T-cell (primary cell): Measurements from ENCODE around the gene TEX36. TPM values are rescaled to one million over a fixed set of nuclear protein-coding genes. Genes with fewer than 3 reads are reported as not detected.

Experiments used
- ATAC-seq, 4 experiments: fragments of 200-7000 bp in 3 of 4; fragments of 150-1000 bp in 1 of 4; cut with Tn5 transposase; replicated peaks in 1 of 4; 1 replicate in 3 of 4; 2 replicates in 1 of 4; pipeline ENCODE4 v1.10.0; 2021; ENCODE audit warnings: moderate library complexity in 3 of 4, mild to moderate bottlenecking in 2 of 4, moderate number of reproducible peaks in 1 of 4
- CTCF ChIA-PET, 2 donors: fragments of 300-600 bp; sonication (Branson Sonifier 250); formaldehyde crosslinking; loops; one replicate each; lab custom pipeline; 2022; ENCODE audit warnings: antibody characterized with exemption in 2 of 2; lab: Charles Lee
- POLR2A ChIA-PET, 2 donors: fragments of 300-600 bp; sonication (Branson Sonifier 250); formaldehyde crosslinking; loops; one replicate each; lab custom pipeline; 2022; ENCODE audit warnings: antibody characterized with exemption in 2 of 2; lab: Charles Lee
- DNase-seq, 35 experiments: peaks; one replicate each; pipeline versions ENCODE4 v3.0.0 to v3.0.0-alpha.2; 2013 to 2023
- H3K27ac ChIP-seq: one replicate; pipeline ENCODE4 v1.5.1; 2013; ENCODE audit warnings: low read length
- H3K27me3 ChIP-seq, 2 experiments: replicated peaks in 1 of 2; 1 replicate in 1 of 2; 2 replicates in 1 of 2; pipeline versions ENCODE4 v1.6.1 to v1.7.0; 2013; ENCODE audit warnings: low read length in 1 of 2, mixed read lengths in 1 of 2; ENCODE audit not compliant: control insufficient read depth in 2 of 2, insufficient read depth in 2 of 2; ENCODE audit errors: extremely low read depth in 1 of 2
- H3K36me3 ChIP-seq, 2 donors: 1 replicate in 1 of 2; 2 replicates in 1 of 2; pipeline versions ENCODE4 v1.6.1 to v1.7.0; 2013; ENCODE audit warnings: low read length in 1 of 2; ENCODE audit not compliant: control insufficient read depth in 2 of 2, insufficient read depth in 1 of 2; ENCODE audit errors: extremely low read depth in 1 of 2
- H3K4me1 ChIP-seq, 2 experiments: 1 replicate in 1 of 2; 2 replicates in 1 of 2; pipeline versions ENCODE4 v1.6.1 to v1.7.0; 2013; ENCODE audit warnings: low read length in 2 of 2, mixed read lengths in 1 of 2; ENCODE audit not compliant: insufficient read depth in 2 of 2, control insufficient read depth in 1 of 2; ENCODE audit errors: extremely low read depth in 1 of 2
- H3K4me3 ChIP-seq, 2 donors: 1 replicate in 1 of 2; 2 replicates in 1 of 2; pipeline versions ENCODE4 v1.5.1 to v1.7.0; 2013; ENCODE audit warnings: mild to moderate bottlenecking in 2 of 2, low read length in 1 of 2, moderate library complexity in 1 of 2; ENCODE audit not compliant: control insufficient read depth in 1 of 2; ENCODE audit errors: extremely low read depth in 1 of 2
- H3K9me3 ChIP-seq: 2 replicates; pipeline ENCODE4 v1.7.0; 2013
- H3K27ac Mint-ChIP-seq, 2 donors: one replicate each; pipeline ENCODE4 v1.8.0; 2020 to 2021; ENCODE audit warnings: mild to moderate bottlenecking in 2 of 2, mixed read lengths in 2 of 2
- H3K27me3 Mint-ChIP-seq, 2 donors: one replicate each; pipeline ENCODE4 v1.8.0; 2021 to 2022; ENCODE audit warnings: mixed read lengths in 2 of 2
- H3K36me3 Mint-ChIP-seq: one replicate; pipeline ENCODE4 v1.8.0; 2021; ENCODE audit warnings: mixed read lengths
- H3K4me1 Mint-ChIP-seq, 3 donors: one replicate each; pipeline ENCODE4 v1.8.0; 2020 to 2022; ENCODE audit warnings: mixed read lengths in 3 of 3, mild to moderate bottlenecking in 1 of 3
- H3K4me3 Mint-ChIP-seq, 3 donors: one replicate each; pipeline ENCODE4 v1.8.0; 2020 to 2022; ENCODE audit warnings: mild to moderate bottlenecking in 3 of 3, mixed read lengths in 3 of 3, moderate library complexity in 3 of 3
- H3K9me3 Mint-ChIP-seq, 3 donors: one replicate each; pipeline ENCODE4 v1.8.0; 2020 to 2022; ENCODE audit warnings: mixed read lengths in 3 of 3
- WGBS: methylation state at CpG from one replicate; pipeline ENCODE4 v1.1.5; 2013; ENCODE audit warnings: missing lambda C conversion rate; ENCODE audit not compliant: insufficient coverage; 5-methylcytosine and 5-hydroxymethylcytosine counted together
- total RNA-seq, 35 experiments: library from RNA in 6 of 35; stranded (reverse) in 6 of 35; fragments of 120-200 nt in 1 of 35; gene quantifications; one replicate each; pipeline versions ENCODE4 v1.2.1 to v1.2.4 and lab custom pipeline; 2013 to 2026

The TEX36 gene
- total RNA-seq, 5 donors from 2014 or later (not counting 1 experiment from before 2014, with no cell fraction given) = not detected

GRCh38 chr10:125684581-125684980 lies 1.6 kb upstream of the TEX36 start:
- H3K36me3 ChIP-seq = no peaks in the 10 kb centered on the region
- no peak overlapping the region for H3K27ac Mint-ChIP-seq
- no peaks in the 10 kb centered on the region for H3K4me1 Mint-ChIP-seq
- peaks cover 0 to 3% (median 0%) of the 10 kb centered on the region in 3 donors for H3K9me3 Mint-ChIP-seq
- H3K4me3 Mint-ChIP-seq = no peak overlapping the region
- ChIA-PET POLR2A (no interaction called here), CTCF (no interaction called here)
- H3K4me3 ChIP-seq = no peak overlapping the region
- H3K4me1 ChIP-seq = no peaks in the 10 kb centered on the region
- H3K9me3 ChIP-seq = no peaks in the 10 kb centered on the region
- no peak overlapping the region for H3K27ac ChIP-seq
- peaks cover 22 to 26% of the 10 kb centered on the region in 2 donors for H3K27me3 Mint-ChIP-seq
- H3K27me3 ChIP-seq = peaks cover 0 to 24% of the 10 kb centered on the region in 2 experiments
- ATAC-seq (no peak), DNase-seq (no peak)
- WGBS = no CpG with 5 or more reads among the region's 5 CpGs
- no peaks in the 10 kb centered on the region for H3K36me3 Mint-ChIP-seq

DNA sequence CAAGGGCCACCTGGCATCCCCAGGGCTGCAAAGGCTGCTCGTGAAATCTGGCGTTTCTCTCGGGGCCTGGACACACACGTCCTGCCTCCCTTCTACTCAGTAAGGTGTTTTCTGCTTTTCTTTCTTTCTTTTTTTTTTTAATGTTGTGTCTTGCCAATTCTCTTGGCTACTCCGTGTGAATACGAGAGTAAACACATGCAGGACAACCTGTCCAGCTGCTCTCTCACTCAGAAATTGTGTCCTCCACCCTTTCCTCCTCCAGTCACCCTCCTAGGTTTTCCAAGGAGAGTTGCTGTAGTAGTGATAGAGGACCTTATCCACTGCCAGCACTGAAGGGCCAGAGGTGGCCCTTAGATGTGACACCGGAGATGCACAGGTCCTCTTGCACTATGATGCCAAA lies 858 bp upstream of the TEX36 start:
- Mint-ChIP-seq H3K4me1 (no peaks in the 10 kb centered on the region), H3K9me3 (peaks cover 0 to 4% (median 0%) of the 10 kb centered on the region in 3 donors), H3K27ac (no peak overlapping the region), H3K4me3 (no peak overlapping the region), H3K36me3 (no peaks in the 10 kb centered on the region), H3K27me3 (peaks cover 23 to 29% of the 10 kb centered on the region in 2 donors)
- Histone ChIP-seq H3K9me3 (no peaks in the 10 kb centered on the region), H3K36me3 (no peaks in the 10 kb centered on the region), H3K4me3 (no peak overlapping the region), H3K27me3 (peaks cover 0 to 23% of the 10 kb centered on the region in 2 experiments), H3K4me1 (no peaks in the 10 kb centered on the region), H3K27ac (no peak overlapping the region)
- ChIA-PET CTCF (no interaction called here), POLR2A (no interaction called here)
- no CpG with 5 or more reads among the region's 7 CpGs for WGBS
- DNase-seq = no peak
- ATAC-seq = no peak

DNA sequence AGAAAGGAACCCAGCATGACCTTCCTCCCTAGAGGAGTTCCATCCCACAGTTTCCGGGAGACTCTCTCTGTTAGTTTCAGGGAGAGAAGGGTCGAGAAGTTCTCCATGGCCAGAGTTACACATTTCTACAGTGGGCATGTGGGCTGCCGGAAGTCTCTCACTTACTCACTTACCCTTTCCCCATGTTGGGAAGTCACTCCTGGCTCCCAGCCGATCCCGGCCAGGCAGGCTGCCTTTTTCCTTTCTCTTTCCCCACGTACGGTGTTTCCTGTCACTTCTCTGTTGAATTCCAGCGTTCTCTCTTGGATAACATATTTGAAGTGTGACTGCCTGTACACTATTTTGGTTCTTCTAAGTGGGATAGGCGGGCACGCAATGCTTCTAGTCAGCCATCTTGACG lies 3.5 kb downstream of the TEX36 start:
- H3K4me1 ChIP-seq = no peaks in the 10 kb centered on the region
- ATAC-seq = no peak
- H3K36me3 Mint-ChIP-seq = no peaks in the 10 kb centered on the region
- H3K27me3 ChIP-seq = peaks cover 0 to 31% of the 10 kb centered on the region in 2 experiments
- peaks cover 23 to 31% of the 10 kb centered on the region in 2 donors for H3K27me3 Mint-ChIP-seq
- no peak overlapping the region for H3K4me3 ChIP-seq
- H3K4me1 Mint-ChIP-seq = no peaks in the 10 kb centered on the region
- H3K27ac ChIP-seq = no peak overlapping the region
- H3K4me3 Mint-ChIP-seq = no peak overlapping the region
- H3K36me3 ChIP-seq = no peaks in the 10 kb centered on the region
- H3K9me3 ChIP-seq = no peaks in the 10 kb centered on the region
- WGBS = 80% methylated on average over 1 of the region's 11 CpGs
- ChIA-PET CTCF (no interaction called here), POLR2A (no interaction called here)
- H3K9me3 Mint-ChIP-seq = peaks cover 12 to 33% (median 19%) of the 10 kb centered on the region in 3 donors
- no peak overlapping the region for H3K27ac Mint-ChIP-seq
- no peak for DNase-seq

GRCh38 chr10:125672884-125673283 lies 10.1 kb downstream of the TEX36 start:
- no peak for ATAC-seq

DNA sequence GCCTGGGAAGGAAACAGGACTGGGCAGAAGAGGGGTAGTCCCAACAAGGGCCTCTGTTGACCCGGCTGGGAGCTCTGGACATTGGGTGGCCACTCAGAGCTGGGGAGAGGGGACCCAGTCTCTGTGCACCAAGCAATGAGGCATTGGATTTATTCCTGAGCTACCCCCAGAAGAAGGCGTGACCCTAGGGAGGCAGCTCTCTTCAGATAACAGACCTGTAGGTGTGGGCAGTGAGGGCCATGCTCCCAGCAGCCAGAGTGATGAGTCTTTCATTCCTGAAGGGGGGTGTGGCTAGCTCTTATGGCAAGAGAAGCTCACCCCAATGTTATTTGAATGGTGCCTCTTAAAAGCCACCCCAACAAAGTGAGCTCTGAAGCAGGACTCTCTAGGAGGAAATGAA lies 20.4 kb downstream of the TEX36 start:
- peaks cover 0 to 20% of the 10 kb centered on the region in 2 experiments for H3K27me3 ChIP-seq
- H3K27ac Mint-ChIP-seq = no peak overlapping the region
- H3K4me3 ChIP-seq = no peak overlapping the region
- no peaks in the 10 kb centered on the region for H3K9me3 ChIP-seq
- H3K9me3 Mint-ChIP-seq = no peaks in the 10 kb centered on the region
- DNase-seq (no peak), ATAC-seq (no peak)
- H3K36me3 ChIP-seq = no peaks in the 10 kb centered on the region
- H3K4me1 ChIP-seq = no peaks in the 10 kb centered on the region
- H3K4me1 Mint-ChIP-seq = no peaks in the 10 kb centered on the region
- ChIA-PET CTCF (interaction anchor here in 1 of 2 donors (0.5 kb wide), 1 partner anchor 55 kb away, joined by 3 read pairs; no protein-coding TSS in a partner anchor), POLR2A (no interaction called here)
- peaks cover 3 to 8% of the 10 kb centered on the region in 2 donors for H3K27me3 Mint-ChIP-seq
- no peak overlapping the region for H3K4me3 Mint-ChIP-seq
- no peaks in the 10 kb centered on the region for H3K36me3 Mint-ChIP-seq
- no peak overlapping the region for H3K27ac ChIP-seq
- WGBS = 88% methylated on average over 1 of the region's 2 CpGs

More at GRCh38 chr10:125672884-125673283, 10.1 kb downstream of the TEX36 start:
- no peaks in the 10 kb centered on the region for H3K36me3 Mint-ChIP-seq
- Histone ChIP-seq H3K4me3 (no peak overlapping the region), H3K4me1 (no peaks in the 10 kb centered on the region), H3K27me3 (peaks cover 0 to 5% of the 10 kb centered on the region in 2 experiments), H3K9me3 (no peaks in the 10 kb centered on the region), H3K36me3 (no peaks in the 10 kb centered on the region), H3K27ac (no peak overlapping the region)
- no peak overlapping the region for H3K4me3 Mint-ChIP-seq
- H3K4me1 Mint-ChIP-seq = no peaks in the 10 kb centered on the region
- CTCF ChIA-PET = interaction anchor here in 1 of 2 donors (0.6 kb wide), 1 partner anchor 816 kb away, joined by 3 read pairs; no protein-coding TSS in a partner anchor
- no CpG with 5 or more reads among the region's 1 CpG for WGBS
- peaks cover 29 to 45% (median 31%) of the 10 kb centered on the region in 3 donors for H3K9me3 Mint-ChIP-seq
- POLR2A ChIA-PET = no interaction called here
- H3K27ac Mint-ChIP-seq = no peak overlapping the region
- DNase-seq = no peak
- H3K27me3 Mint-ChIP-seq = peaks cover 24 to 28% of the 10 kb centered on the region in 2 donors

- Mint-ChIP-seq H3K27ac (no peak overlapping the region), H3K36me3 (no peaks in the 10 kb centered on the region), H3K27me3 (peaks cover 8 to 13% of the 10 kb centered on the region in 2 donors), H3K9me3 (no peaks in the 10 kb centered on the region), H3K4me1 (no peaks in the 10 kb centered on the region), H3K4me3 (no peak overlapping the region)
- Histone ChIP-seq H3K4me3 (no peak overlapping the region), H3K4me1 (no peaks in the 10 kb centered on the region), H3K36me3 (no peaks in the 10 kb centered on the region), H3K27me3 (peaks cover 0 to 15% of the 10 kb centered on the region in 2 experiments), H3K9me3 (no peaks in the 10 kb centered on the region), H3K27ac (no peak overlapping the region)
- WGBS = 60% methylated on average over 4 of the region's 7 CpGs
- DNase-seq = no peak
- POLR2A ChIA-PET = no interaction called here
- CTCF ChIA-PET = interaction anchor here in 1 of 2 donors (0.5 kb wide), 1 partner anchor 55 kb away, joined by 3 read pairs; no protein-coding TSS in a partner anchor
- no peak for ATAC-seq
Observed at GRCh38 chr10:125661941-125662515, 20.9 kb downstream of the TEX36 start.
